ENCODE measurements around the gene FOXF1. TPM values are rescaled to one million over a fixed set of nuclear protein-coding genes. Genes with fewer than 3 reads are reported as not detected.
A peak's percentile ranks its signal among the peaks of the same experiment; 100 is the strongest.

FOXF1 gene
- polyA plus RNA-seq, 1 donor (not counting 4 experiments of a cell fraction or from before 2014, with no cell fraction given), result not detected

DNA sequence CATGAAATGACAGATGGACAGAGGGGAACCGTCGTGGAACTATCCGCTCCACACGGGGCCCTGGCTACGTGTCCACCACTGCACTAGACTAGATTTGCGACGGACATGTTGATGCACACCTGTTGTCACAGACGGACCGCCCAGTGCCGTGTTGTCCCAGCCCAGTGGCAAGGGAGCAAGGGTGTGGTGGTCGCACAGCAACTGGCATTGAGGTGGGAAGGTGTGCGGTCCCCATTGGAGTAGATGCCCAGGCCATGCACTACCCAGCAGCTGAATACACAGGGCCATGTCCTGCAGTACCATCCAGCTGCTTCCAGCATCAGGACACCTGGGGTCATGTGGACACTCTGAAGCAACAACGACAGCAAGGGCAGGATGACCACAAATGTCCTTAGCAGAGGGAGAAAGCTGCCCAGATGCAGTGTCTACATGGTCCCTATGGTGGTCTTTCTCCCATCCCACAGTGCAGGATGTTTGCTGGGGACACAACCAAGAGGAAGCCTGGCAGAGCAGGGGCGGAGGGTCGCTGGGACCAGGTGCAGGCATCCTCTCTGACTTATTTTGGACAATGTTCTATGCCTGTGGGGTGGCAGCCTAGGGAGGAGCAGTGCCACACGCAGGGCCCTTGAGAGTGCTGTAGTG lies 8.8 kb downstream of the FOXF1 start:
- no peak overlapping the region for H3K27ac ChIP-seq (ENCODE audit: control insufficient read depth, insufficient read depth, low read length)
- no peak for FAIRE-seq
- dilution Hi-C loops (cut with MboI; ENCODE audit: extremely low pct_ligation_motif_present, low sequenced_read_pairs), result loop anchor here (10.0 kb wide), 1 partner anchor 444 kb away; no protein-coding TSS in a partner anchor

GRCh38 chr16:86519649-86520316 lies 9.5 kb downstream of the FOXF1 start:
- H3K27me3 ChIP-seq (ENCODE audit: control insufficient read depth, extremely low read depth, insufficient read depth, low read length), result peaks cover 61% of the 10 kb centered on the region
- H4K20me1 ChIP-seq (ENCODE audit: control insufficient read depth, extremely low read depth, insufficient read depth, low read length), result peaks cover 2% of the 10 kb centered on the region
- no peak overlapping the region for H3K27ac ChIP-seq (ENCODE audit: control insufficient read depth, insufficient read depth, low read length)
- H3K4me2 ChIP-seq (ENCODE audit: control insufficient read depth, extremely low read depth, insufficient read depth, low read depth, low read length), result peak overlapping the region; percentile 29
- H3K36me3 ChIP-seq (ENCODE audit: control insufficient read depth in 2 of 2, extremely low read depth in 1 of 2, insufficient read depth in 2 of 2, low read length in 2 of 2), result no peaks in the 10 kb centered on the region
- no peaks in the 10 kb centered on the region for H3K9me3 ChIP-seq (ENCODE audit: control insufficient read depth, low read depth, low read length)
- dilution Hi-C loops (cut with MboI; ENCODE audit: extremely low pct_ligation_motif_present, low sequenced_read_pairs), result loop anchor here (10.0 kb wide), 1 partner anchor 445 kb away; no protein-coding TSS in a partner anchor
- peak overlapping the region; percentile 6 for H2AFZ ChIP-seq (ENCODE audit: control insufficient read depth, low read length)
- no peaks in the 10 kb centered on the region for H3K79me2 ChIP-seq (ENCODE audit: control insufficient read depth, insufficient read depth, low read length)
- DNase-seq (ENCODE audit: low read depth, low spot score) (no peak), FAIRE-seq (no peak)
- TF ChIP-seq, protein P1, sequence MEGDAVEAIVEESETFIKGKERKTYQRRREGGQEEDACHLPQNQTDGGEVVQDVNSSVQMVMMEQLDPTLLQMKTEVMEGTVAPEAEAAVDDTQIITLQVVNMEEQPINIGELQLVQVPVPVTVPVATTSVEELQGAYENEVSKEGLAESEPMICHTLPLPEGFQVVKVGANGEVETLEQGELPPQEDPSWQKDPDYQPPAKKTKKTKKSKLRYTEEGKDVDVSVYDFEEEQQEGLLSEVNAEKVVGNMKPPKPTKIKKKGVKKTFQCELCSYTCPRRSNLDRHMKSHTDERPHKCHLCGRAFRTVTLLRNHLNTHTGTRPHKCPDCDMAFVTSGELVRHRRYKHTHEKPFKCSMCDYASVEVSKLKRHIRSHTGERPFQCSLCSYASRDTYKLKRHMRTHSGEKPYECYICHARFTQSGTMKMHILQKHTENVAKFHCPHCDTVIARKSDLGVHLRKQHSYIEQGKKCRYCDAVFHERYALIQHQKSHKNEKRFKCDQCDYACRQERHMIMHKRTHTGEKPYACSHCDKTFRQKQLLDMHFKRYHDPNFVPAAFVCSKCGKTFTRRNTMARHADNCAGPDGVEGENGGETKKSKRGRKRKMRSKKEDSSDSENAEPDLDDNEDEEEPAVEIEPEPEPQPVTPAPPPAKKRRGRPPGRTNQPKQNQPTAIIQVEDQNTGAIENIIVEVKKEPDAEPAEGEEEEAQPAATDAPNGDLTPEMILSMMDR (optimal IDR thresholded peaks at IDR 0.05 in 1 of 3, IDR thresholded peaks at IDR 0.05 in 1 of 3, conservative IDR thresholded peaks at IDR 0.05 in 1 of 3; ENCODE audit: extremely low read depth in 1 of 3, insufficient read depth in 2 of 3, low read length in 3 of 3), result peak; percentile 85 to 91 (median 86)
- peak; percentile 32 for TF ChIP-seq EZH2 (IDR thresholded peaks at IDR 0.05; ENCODE audit: low read length)
- no peaks in the 10 kb centered on the region for H3K9me1 ChIP-seq (ENCODE audit: control insufficient read depth, extremely low read depth, insufficient read depth, low read length)
- no peak overlapping the region for H3K4me3 ChIP-seq (ENCODE audit: control insufficient read depth in 2 of 3, extremely low read depth in 1 of 3, insufficient read depth in 2 of 3, low read depth in 1 of 3, low read length in 3 of 3)
- H3K4me1 ChIP-seq (ENCODE audit: control insufficient read depth, extremely low read depth, insufficient read depth, low read length), result no peaks in the 10 kb centered on the region
- no peak overlapping the region for H3K9ac ChIP-seq (ENCODE audit: control insufficient read depth, extremely low read depth, insufficient read depth, low read length)

More for the DNA sequence above, 8.8 kb downstream of the FOXF1 start:
- Histone ChIP-seq H3K9me3 (ENCODE audit: control insufficient read depth, low read depth, low read length) (no peaks in the 10 kb centered on the region), H2AFZ (ENCODE audit: control insufficient read depth, low read length) (no peak overlapping the region), H3K4me1 (ENCODE audit: control insufficient read depth, extremely low read depth, insufficient read depth, low read length) (no peaks in the 10 kb centered on the region), H3K9me1 (ENCODE audit: control insufficient read depth, extremely low read depth, insufficient read depth, low read length) (no peaks in the 10 kb centered on the region), H3K36me3 (ENCODE audit: control insufficient read depth in 2 of 2, extremely low read depth in 1 of 2, insufficient read depth in 2 of 2, low read length in 2 of 2) (no peaks in the 10 kb centered on the region), H3K4me2 (ENCODE audit: control insufficient read depth, extremely low read depth, insufficient read depth, low read depth, low read length) (no peak overlapping the region), H4K20me1 (ENCODE audit: control insufficient read depth, extremely low read depth, insufficient read depth, low read length) (peaks cover 2% of the 10 kb centered on the region), H3K79me2 (ENCODE audit: control insufficient read depth, insufficient read depth, low read length) (no peaks in the 10 kb centered on the region), H3K9ac (ENCODE audit: control insufficient read depth, extremely low read depth, insufficient read depth, low read length) (no peak overlapping the region), H3K27me3 (ENCODE audit: control insufficient read depth, extremely low read depth, insufficient read depth, low read length) (peaks cover 65% of the 10 kb centered on the region), H3K4me3 (ENCODE audit: control insufficient read depth in 2 of 3, extremely low read depth in 1 of 3, insufficient read depth in 2 of 3, low read depth in 1 of 3, low read length in 3 of 3) (no peak overlapping the region)
- TF ChIP-seq, protein P1 (optimal IDR thresholded peaks at IDR 0.05 in 1 of 3, IDR thresholded peaks at IDR 0.05 in 1 of 3, conservative IDR thresholded peaks at IDR 0.05 in 1 of 3; ENCODE audit: extremely low read depth in 1 of 3, insufficient read depth in 2 of 3, low read length in 3 of 3), result no peak
- TF ChIP-seq EZH2 (IDR thresholded peaks at IDR 0.05; ENCODE audit: low read length), result no peak
- no peak for DNase-seq (ENCODE audit: low read depth, low spot score)

Data from keratinocyte (primary cell).